ENCODE results near the gene TAS2R40.

The TAS2R40 gene

DNA sequence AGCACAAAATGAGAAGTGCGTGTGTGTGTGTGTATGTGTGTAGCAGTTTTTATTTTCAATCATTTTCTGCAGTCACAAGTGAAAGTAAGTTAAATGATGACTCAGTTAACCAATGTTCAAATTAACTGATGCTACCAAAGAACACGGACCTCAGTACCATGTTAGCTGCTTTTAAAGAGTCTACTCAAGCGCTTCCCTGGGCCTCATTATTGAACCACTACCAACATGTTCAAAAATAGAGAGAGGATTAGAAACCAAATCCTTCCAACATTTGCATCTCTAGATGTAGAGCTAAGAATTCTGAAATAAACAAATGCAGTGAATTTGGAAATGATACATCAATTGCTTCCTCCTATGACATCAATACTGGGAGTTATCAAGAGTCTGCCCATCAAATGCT lies 38.8 kb upstream of the TAS2R40 start, which contains the start of gene TAS2R39:
Gene TAS2R39, plus strand, starts transcription at position 396 of the 400 bp plus-strand sequence. Its CDS starts 0 bp downstream, at position 396.
- no peak within 1 kb of the TSS for H3K27ac ChIP-seq
- no peak for DNase-seq (ENCODE audit: low spot score)
- CTCF ChIA-PET: no interaction called here
- POLR2A ChIA-PET (ENCODE audit: low non-redundant PET): no interaction called here
- TF ChIP-seq, protein P1, sequence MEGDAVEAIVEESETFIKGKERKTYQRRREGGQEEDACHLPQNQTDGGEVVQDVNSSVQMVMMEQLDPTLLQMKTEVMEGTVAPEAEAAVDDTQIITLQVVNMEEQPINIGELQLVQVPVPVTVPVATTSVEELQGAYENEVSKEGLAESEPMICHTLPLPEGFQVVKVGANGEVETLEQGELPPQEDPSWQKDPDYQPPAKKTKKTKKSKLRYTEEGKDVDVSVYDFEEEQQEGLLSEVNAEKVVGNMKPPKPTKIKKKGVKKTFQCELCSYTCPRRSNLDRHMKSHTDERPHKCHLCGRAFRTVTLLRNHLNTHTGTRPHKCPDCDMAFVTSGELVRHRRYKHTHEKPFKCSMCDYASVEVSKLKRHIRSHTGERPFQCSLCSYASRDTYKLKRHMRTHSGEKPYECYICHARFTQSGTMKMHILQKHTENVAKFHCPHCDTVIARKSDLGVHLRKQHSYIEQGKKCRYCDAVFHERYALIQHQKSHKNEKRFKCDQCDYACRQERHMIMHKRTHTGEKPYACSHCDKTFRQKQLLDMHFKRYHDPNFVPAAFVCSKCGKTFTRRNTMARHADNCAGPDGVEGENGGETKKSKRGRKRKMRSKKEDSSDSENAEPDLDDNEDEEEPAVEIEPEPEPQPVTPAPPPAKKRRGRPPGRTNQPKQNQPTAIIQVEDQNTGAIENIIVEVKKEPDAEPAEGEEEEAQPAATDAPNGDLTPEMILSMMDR (conservative IDR thresholded peaks at IDR 0.05; ENCODE audit: low read depth): no peak

DNA sequence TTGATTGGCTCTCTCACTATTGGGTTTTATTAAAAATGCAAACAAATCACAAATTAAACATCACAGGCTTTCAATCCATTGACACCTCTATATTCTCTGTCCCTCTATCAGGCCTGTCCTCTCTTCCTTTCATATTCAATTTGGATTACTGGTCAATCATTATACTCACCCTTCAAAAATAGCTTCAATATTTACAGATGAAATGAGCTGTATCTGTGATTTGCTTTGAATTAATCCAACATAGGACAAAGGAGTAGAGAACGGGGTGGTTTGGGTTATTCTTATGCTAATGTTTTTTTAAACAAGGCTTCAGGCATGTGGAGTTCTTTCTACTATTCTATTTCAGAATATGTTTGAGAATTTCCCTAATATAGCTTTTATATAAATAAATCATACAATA lies 36.3 kb upstream of the TAS2R40 start:
- POLR2A ChIA-PET (ENCODE audit: low non-redundant PET): no interaction called here
- no peak overlapping the region for H3K27ac ChIP-seq
- TF ChIP-seq, protein P1 (conservative IDR thresholded peaks at IDR 0.05; ENCODE audit: low read depth): no peak
- no peak for DNase-seq (ENCODE audit: low spot score)
- CTCF ChIA-PET: no interaction called here

DNA sequence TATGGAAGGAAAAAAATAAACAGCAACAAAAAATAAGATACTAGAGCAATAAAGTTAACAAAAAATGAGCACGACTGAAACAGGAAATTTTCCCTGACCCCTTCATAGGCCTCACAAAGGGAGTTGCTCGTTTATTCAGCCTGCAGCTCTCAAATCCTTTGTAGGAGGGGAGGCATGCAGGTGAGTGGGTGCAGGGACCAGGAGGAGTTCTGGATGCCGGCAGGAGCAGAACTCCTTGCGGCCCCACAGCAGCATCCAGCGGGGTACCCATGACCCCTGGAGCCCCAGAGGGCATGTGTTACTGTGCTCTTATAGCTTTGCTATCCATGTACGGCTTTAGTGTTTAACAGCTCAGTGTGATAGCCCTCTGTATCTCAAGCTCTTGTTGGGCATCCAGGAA lies 32.8 kb upstream of the TAS2R40 start:
- no peak overlapping the region for H3K27ac ChIP-seq
- DNase-seq (ENCODE audit: low spot score): no peak
- TF ChIP-seq, protein P1 (conservative IDR thresholded peaks at IDR 0.05; ENCODE audit: low read depth): no peak
- POLR2A ChIA-PET (ENCODE audit: low non-redundant PET): no interaction called here
- CTCF ChIA-PET: no interaction called here

DNA sequence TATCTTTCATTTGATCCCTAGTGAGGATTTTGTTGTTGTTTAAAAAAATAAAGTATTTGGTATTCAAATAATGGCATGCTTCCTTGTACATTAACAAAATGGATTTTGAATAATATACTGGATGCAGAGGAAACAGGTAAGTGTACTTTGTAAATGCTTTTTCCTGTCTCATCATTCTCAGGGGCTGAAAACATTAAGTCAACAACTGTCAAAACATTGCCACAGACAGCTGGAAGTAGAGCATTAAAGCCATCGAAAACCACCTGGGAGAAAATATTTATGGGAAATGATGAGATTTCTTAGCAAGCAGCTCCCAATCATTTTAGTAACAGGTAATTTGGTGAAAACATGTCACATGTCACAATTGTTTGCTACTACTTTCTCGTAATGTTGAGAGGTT lies 28.0 kb upstream of the TAS2R40 start:
- POLR2A ChIA-PET (ENCODE audit: low non-redundant PET): no interaction called here
- DNase-seq (ENCODE audit: low spot score): no peak
- CTCF ChIA-PET: no interaction called here
- H3K27ac ChIP-seq: no peak overlapping the region
- TF ChIP-seq, protein P1 (conservative IDR thresholded peaks at IDR 0.05; ENCODE audit: low read depth): no peak

DNA sequence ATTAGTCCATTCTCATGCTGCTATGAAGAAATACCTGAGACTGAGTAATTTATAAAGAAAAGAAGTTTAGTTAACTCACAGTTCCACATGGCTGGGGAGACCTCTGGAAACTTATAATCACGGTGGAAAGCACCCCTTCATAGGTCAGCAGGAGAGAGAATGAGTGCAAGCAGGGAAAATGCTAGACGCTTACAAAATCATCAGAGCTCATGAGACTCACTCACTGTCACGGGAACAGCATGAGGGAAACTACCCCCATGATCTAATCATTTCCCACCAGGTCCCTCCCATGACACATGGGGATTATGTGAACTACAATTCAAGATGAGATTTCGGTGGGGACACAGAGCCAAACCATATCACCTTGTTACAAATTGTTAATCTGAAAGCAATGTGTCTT lies 22.8 kb upstream of the TAS2R40 start:
- POLR2A ChIA-PET (ENCODE audit: low non-redundant PET): no interaction called here
- CTCF ChIA-PET: no interaction called here
- TF ChIP-seq, protein P1 (conservative IDR thresholded peaks at IDR 0.05; ENCODE audit: low read depth): no peak
- H3K27ac ChIP-seq: no peak overlapping the region
- DNase-seq (ENCODE audit: low spot score): no peak

DNA sequence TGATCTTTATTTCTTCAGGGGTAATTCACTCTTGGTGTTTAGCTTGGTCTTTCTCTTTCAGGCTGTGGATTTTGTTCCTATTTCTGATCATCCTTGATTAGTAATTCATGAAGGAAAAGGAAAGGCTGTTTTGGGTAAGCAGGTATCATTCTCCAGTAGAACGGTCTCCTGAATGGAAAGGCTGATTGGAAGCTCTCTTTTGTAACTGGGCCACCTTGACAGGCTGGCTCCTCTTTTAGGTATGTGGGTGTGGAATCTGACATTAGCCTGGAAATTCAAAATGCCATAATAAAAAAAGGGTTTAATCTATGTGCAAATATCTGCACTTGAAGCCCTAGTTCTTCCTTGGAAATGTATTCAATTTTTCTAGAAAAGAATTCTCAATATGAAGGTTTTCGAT lies 19.7 kb upstream of the TAS2R40 start:
- ChIA-PET POLR2A (ENCODE audit: low non-redundant PET) (no interaction called here), CTCF (no interaction called here)
- DNase-seq (ENCODE audit: low spot score): no peak
- no peak overlapping the region for H3K27ac ChIP-seq
- TF ChIP-seq, protein P1 (conservative IDR thresholded peaks at IDR 0.05; ENCODE audit: low read depth): no peak

DNA sequence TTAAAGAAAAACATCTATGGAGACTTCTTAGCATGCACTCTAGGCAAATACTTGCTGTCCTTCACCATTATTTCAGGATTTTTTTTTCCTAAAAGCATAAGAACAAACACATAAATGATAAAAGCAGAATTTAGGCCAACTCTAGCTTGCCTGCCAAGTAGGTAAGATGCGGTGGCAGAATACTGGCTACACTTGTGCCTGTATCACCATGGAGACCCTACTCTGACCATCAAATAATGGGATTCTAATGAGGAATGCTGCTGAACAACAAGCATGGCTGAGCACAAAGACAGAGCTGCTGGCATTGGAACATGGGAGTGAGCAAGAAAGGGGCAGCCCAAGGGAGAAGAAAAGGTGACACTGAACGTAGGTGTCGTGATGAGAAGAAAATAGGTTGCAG lies 18.5 kb upstream of the TAS2R40 start:
- ChIA-PET CTCF (interaction anchor here (0.6 to 1.0 kb wide), 2 partner anchors 11 to 194 kb away, joined by 4 to 5 read pairs; no protein-coding TSS in a partner anchor), POLR2A (ENCODE audit: low non-redundant PET) (no interaction called here)
- TF ChIP-seq, protein P1 (conservative IDR thresholded peaks at IDR 0.05; ENCODE audit: low read depth): no peak
- H3K27ac ChIP-seq: no peak overlapping the region
- no peak for DNase-seq (ENCODE audit: low spot score)

Measured in RWPE1 (cell line).